Retinal pigment epithelial cell (primary cell): Measurements from ENCODE around the gene DENND5B.
"Not testable (repeated sequence)": the region's sequence is repeated elsewhere in the genome, so short reads cannot be mapped to it uniquely, and the experiment has no call there.

Source experiments
- DNase-seq: peaks from one replicate; pipeline ENCODE4 v3.0.0-alpha.2; 2010; ENCODE audit warnings: low read depth
- H3K4me3 ChIP-seq: 2 replicates; pipeline ENCODE4 v1.5.1; 2011; ENCODE audit warnings: mild to moderate bottlenecking, low read length, control low read depth, moderate library complexity
- TF ChIP-seq, protein P1 (sequence below): conservative IDR thresholded peaks from 2 replicates; pipeline ENCODE4 v1.5.1; 2011; ENCODE audit warnings: low read depth, low read length, control low read depth, inconsistent platforms

The DENND5B gene

GRCh38 chr12:31627456-31628054 lies 36.6 kb upstream of the DENND5B start:
- DNase-seq: no peak
- no peak overlapping the region for H3K4me3 ChIP-seq
- TF ChIP-seq, protein P1, sequence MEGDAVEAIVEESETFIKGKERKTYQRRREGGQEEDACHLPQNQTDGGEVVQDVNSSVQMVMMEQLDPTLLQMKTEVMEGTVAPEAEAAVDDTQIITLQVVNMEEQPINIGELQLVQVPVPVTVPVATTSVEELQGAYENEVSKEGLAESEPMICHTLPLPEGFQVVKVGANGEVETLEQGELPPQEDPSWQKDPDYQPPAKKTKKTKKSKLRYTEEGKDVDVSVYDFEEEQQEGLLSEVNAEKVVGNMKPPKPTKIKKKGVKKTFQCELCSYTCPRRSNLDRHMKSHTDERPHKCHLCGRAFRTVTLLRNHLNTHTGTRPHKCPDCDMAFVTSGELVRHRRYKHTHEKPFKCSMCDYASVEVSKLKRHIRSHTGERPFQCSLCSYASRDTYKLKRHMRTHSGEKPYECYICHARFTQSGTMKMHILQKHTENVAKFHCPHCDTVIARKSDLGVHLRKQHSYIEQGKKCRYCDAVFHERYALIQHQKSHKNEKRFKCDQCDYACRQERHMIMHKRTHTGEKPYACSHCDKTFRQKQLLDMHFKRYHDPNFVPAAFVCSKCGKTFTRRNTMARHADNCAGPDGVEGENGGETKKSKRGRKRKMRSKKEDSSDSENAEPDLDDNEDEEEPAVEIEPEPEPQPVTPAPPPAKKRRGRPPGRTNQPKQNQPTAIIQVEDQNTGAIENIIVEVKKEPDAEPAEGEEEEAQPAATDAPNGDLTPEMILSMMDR: no peak

GRCh38 chr12:31626270-31626995 lies 35.5 kb upstream of the DENND5B start:
- TF ChIP-seq, protein P1: no peak
- no peak overlapping the region for H3K4me3 ChIP-seq
- DNase-seq: no peak

DNA sequence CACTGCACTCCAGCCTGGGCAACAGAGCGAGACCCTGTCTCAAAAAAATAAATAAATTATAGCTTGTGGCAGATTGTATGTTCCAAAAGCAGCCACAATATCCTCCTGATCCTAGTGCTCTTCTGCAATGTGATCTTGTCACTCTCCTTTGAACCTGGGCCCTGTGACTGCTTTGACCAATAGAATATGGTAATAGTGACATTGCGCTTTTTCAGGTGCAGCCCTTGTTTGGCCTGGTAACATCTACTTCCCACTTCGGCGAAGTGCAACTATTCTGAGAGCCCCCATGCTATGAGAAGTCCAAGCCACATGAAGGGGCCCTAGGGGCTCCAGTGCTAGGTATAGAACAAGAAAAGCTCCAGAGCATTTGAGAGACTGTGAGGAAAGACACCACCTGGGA lies 31.1 kb upstream of the DENND5B start:
- H3K4me3 ChIP-seq: no peak overlapping the region
- TF ChIP-seq, protein P1: no peak
- no peak for DNase-seq

- H3K4me3 ChIP-seq: no peak overlapping the region
- TF ChIP-seq, protein P1: no peak
- DNase-seq: no peak
Measured at GRCh38 chr12:31620311-31620710, 29.4 kb upstream of the DENND5B start.

GRCh38 chr12:31618228-31619025 lies 27.5 kb upstream of the DENND5B start:
- H3K4me3 ChIP-seq: no peak overlapping the region
- TF ChIP-seq, protein P1: no peak

GRCh38 chr12:31612819-31613218 lies 21.9 kb upstream of the DENND5B start:
- TF ChIP-seq, protein P1: no peak
- DNase-seq: no peak
- H3K4me3 ChIP-seq: no peak overlapping the region

More at GRCh38 chr12:31618228-31619025, 27.5 kb upstream of the DENND5B start:
- DNase-seq: no peak

- not testable (repeated sequence) for H3K4me3 ChIP-seq, DNase-seq
Measured at GRCh38 chr12:31608299-31608698, 17.4 kb upstream of the DENND5B start.
